KMS-11 (cell line): ENCODE data around the gene FKBP5.

Experiments
- H2AFZ ChIP-seq: fragments of 200-600 bp; sonication (generic); 2 replicates; pipeline ENCODE4 v1.6.1; 2016; ENCODE audit warnings: antibody characterized with exemption, mixed run types, low read depth
- H3K27ac ChIP-seq: fragments of 200-600 bp; sonication (generic); 2 replicates; pipeline ENCODE4 v1.6.1; 2016; ENCODE audit warnings: mild to moderate bottlenecking, mixed run types
- H3K27me3 ChIP-seq: fragments of 200-600 bp; sonication (generic); 2 replicates; pipeline ENCODE4 v1.6.1; 2017; ENCODE audit warnings: mild to moderate bottlenecking, low read depth, mixed run types, moderate library complexity; ENCODE audit not compliant: insufficient read depth
- H3K36me3 ChIP-seq: fragments of 200-600 bp; sonication (generic); 2 replicates; pipeline ENCODE4 v1.6.1; 2017; ENCODE audit warnings: mild to moderate bottlenecking, mixed run types; ENCODE audit not compliant: insufficient read depth
- H3K4me1 ChIP-seq: fragments of 200-600 bp; sonication (generic); 2 replicates; pipeline ENCODE4 v1.6.1; 2016; ENCODE audit warnings: mild to moderate bottlenecking, low read depth, mixed run types; ENCODE audit not compliant: poor library complexity, severe bottlenecking
- H3K4me2 ChIP-seq: fragments of 200-600 bp; sonication (generic); 2 replicates; pipeline ENCODE4 v1.7.0; 2016; ENCODE audit warnings: mild to moderate bottlenecking, mixed run types
- H3K4me3 ChIP-seq: fragments of 200-600 bp; sonication (generic); IDR thresholded peaks from 2 replicates; pipeline ENCODE4 v1.6.1; 2017; ENCODE audit warnings: low read depth, low read length, mixed read lengths; ENCODE audit not compliant: insufficient read depth
- H3K79me2 ChIP-seq: fragments of 200-600 bp; sonication (generic); 2 replicates; pipeline ENCODE4 v1.6.1; 2016; ENCODE audit warnings: low read depth, mixed run types; ENCODE audit not compliant: insufficient read depth
- H3K9ac ChIP-seq: fragments of 200-600 bp; sonication (generic); 2 replicates; pipeline ENCODE4 v1.6.1; 2016; ENCODE audit warnings: mild to moderate bottlenecking, mixed run types
- H4K20me1 ChIP-seq: fragments of 200-600 bp; sonication (generic); 2 replicates; pipeline ENCODE4 v1.6.1; 2016; ENCODE audit warnings: mild to moderate bottlenecking, mixed run types; ENCODE audit not compliant: insufficient read depth
- TF ChIP-seq, protein P1 (sequence below): fragments of 200-600 bp; sonication (generic); conservative IDR thresholded peaks from 2 replicates; pipeline ENCODE4 v1.6.1; 2017; ENCODE audit warnings: low read depth, mild to moderate bottlenecking, antibody characterized with exemption, low read length, moderate library complexity, mixed read lengths

FKBP5 gene

GRCh38 chr6:35589904-35590303 is 98.8 kb downstream of the FKBP5 start:
- TF ChIP-seq, protein P1, sequence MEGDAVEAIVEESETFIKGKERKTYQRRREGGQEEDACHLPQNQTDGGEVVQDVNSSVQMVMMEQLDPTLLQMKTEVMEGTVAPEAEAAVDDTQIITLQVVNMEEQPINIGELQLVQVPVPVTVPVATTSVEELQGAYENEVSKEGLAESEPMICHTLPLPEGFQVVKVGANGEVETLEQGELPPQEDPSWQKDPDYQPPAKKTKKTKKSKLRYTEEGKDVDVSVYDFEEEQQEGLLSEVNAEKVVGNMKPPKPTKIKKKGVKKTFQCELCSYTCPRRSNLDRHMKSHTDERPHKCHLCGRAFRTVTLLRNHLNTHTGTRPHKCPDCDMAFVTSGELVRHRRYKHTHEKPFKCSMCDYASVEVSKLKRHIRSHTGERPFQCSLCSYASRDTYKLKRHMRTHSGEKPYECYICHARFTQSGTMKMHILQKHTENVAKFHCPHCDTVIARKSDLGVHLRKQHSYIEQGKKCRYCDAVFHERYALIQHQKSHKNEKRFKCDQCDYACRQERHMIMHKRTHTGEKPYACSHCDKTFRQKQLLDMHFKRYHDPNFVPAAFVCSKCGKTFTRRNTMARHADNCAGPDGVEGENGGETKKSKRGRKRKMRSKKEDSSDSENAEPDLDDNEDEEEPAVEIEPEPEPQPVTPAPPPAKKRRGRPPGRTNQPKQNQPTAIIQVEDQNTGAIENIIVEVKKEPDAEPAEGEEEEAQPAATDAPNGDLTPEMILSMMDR, result no peak
- Histone ChIP-seq H3K4me2 (no peak overlapping the region), H3K79me2 (no peaks in the 10 kb centered on the region), H3K9ac (no peak overlapping the region), H4K20me1 (no peaks in the 10 kb centered on the region), H3K27me3 (no peaks in the 10 kb centered on the region), H2AFZ (no peak overlapping the region), H3K4me1 (peaks cover 20% of the 10 kb centered on the region), H3K36me3 (no peaks in the 10 kb centered on the region), H3K27ac (no peak overlapping the region), H3K4me3 (no peak overlapping the region)

- Histone ChIP-seq H3K4me1 (peaks cover 26% of the 10 kb centered on the region), H3K79me2 (no peaks in the 10 kb centered on the region), H3K4me3 (no peak overlapping the region), H3K27me3 (no peaks in the 10 kb centered on the region), H2AFZ (no peak overlapping the region), H3K36me3 (no peaks in the 10 kb centered on the region), H3K4me2 (no peak overlapping the region), H3K27ac (no peak overlapping the region), H3K9ac (no peak overlapping the region), H4K20me1 (no peaks in the 10 kb centered on the region)
- TF ChIP-seq, protein P1, result no peak
Measured at GRCh38 chr6:35589201-35589739, 99.4 kb downstream of the FKBP5 start.

- no peak overlapping the region for H3K27ac ChIP-seq
- no peaks in the 10 kb centered on the region for H3K27me3 ChIP-seq
- TF ChIP-seq, protein P1, result no peak
- H3K79me2 ChIP-seq, result no peaks in the 10 kb centered on the region
- H3K4me3 ChIP-seq, result no peak overlapping the region
- peaks cover 43% of the 10 kb centered on the region for H3K4me1 ChIP-seq
- no peak overlapping the region for H3K4me2 ChIP-seq
- H4K20me1 ChIP-seq, result no peaks in the 10 kb centered on the region
- no peaks in the 10 kb centered on the region for H3K36me3 ChIP-seq
- H3K9ac ChIP-seq, result no peak overlapping the region
- no peak overlapping the region for H2AFZ ChIP-seq
Measured at GRCh38 chr6:35587167-35587566, 101.5 kb downstream of the FKBP5 start.

- no peaks in the 10 kb centered on the region for H3K79me2 ChIP-seq
- TF ChIP-seq, protein P1, result no peak
- H3K9ac ChIP-seq, result no peak overlapping the region
- H3K36me3 ChIP-seq, result no peaks in the 10 kb centered on the region
- H3K27ac ChIP-seq, result no peak overlapping the region
- H3K27me3 ChIP-seq, result no peaks in the 10 kb centered on the region
- no peaks in the 10 kb centered on the region for H4K20me1 ChIP-seq
- no peak overlapping the region for H3K4me3 ChIP-seq
- no peak overlapping the region for H2AFZ ChIP-seq
- H3K4me1 ChIP-seq, result peaks cover 44% of the 10 kb centered on the region
- no peak overlapping the region for H3K4me2 ChIP-seq
Measured at GRCh38 chr6:35586542-35586941, 102.2 kb downstream of the FKBP5 start.
